ENCODE results near the gene CEACAM20.

CEACAM20 gene

GRCh38 chr19:44549507-44549906, 20.0 kb upstream of the CEACAM20 start:
- DNase-seq (ENCODE audit: low read depth) = no peak
- TF ChIP-seq CTCF (IDR thresholded peaks at IDR 0.05; ENCODE audit: control insufficient read depth, insufficient read depth, low read depth, low read length, missing control alignments) = no peak
- no peak overlapping the region for H3K4me3 ChIP-seq (ENCODE audit: control insufficient read depth, low read depth, low read length)

- TF ChIP-seq CTCF (IDR thresholded peaks at IDR 0.05; ENCODE audit: control insufficient read depth, insufficient read depth, low read depth, low read length, missing control alignments) = no peak
- H3K4me3 ChIP-seq (ENCODE audit: control insufficient read depth, low read depth, low read length) = no peak overlapping the region
- peak; percentile 3 for DNase-seq (ENCODE audit: low read depth)
Observed at GRCh38 chr19:44548736-44549135, 19.3 kb upstream of the CEACAM20 start.

- no peak for TF ChIP-seq CTCF (IDR thresholded peaks at IDR 0.05; ENCODE audit: control insufficient read depth, insufficient read depth, low read depth, low read length, missing control alignments)
- no peak for DNase-seq (ENCODE audit: low read depth)
Observed at GRCh38 chr19:44544031-44544430, 14.6 kb upstream of the CEACAM20 start.

GRCh38 chr19:44542671-44543070, 13.2 kb upstream of the CEACAM20 start:
- H3K4me3 ChIP-seq (ENCODE audit: control insufficient read depth, low read depth, low read length) = no peak overlapping the region
- TF ChIP-seq CTCF (IDR thresholded peaks at IDR 0.05; ENCODE audit: control insufficient read depth, insufficient read depth, low read depth, low read length, missing control alignments) = no peak
- DNase-seq (ENCODE audit: low read depth) = no peak

More at GRCh38 chr19:44544031-44544430, 14.6 kb upstream of the CEACAM20 start:
- H3K4me3 ChIP-seq (ENCODE audit: control insufficient read depth, low read depth, low read length) = no peak overlapping the region

- no peak for DNase-seq (ENCODE audit: low read depth)
- no peak overlapping the region for H3K4me3 ChIP-seq (ENCODE audit: control insufficient read depth, low read depth, low read length)
- no peak for TF ChIP-seq CTCF (IDR thresholded peaks at IDR 0.05; ENCODE audit: control insufficient read depth, insufficient read depth, low read depth, low read length, missing control alignments)
Observed at GRCh38 chr19:44540736-44541135, 11.3 kb upstream of the CEACAM20 start.

- no peak for DNase-seq (ENCODE audit: low read depth)
- H3K4me3 ChIP-seq (ENCODE audit: control insufficient read depth, low read depth, low read length) = no peak overlapping the region
- no peak for TF ChIP-seq CTCF (IDR thresholded peaks at IDR 0.05; ENCODE audit: control insufficient read depth, insufficient read depth, low read depth, low read length, missing control alignments)
Observed at GRCh38 chr19:44539991-44540390, 10.5 kb upstream of the CEACAM20 start.

Measured in AG09309 (cell line).